ENCODE results near the gene ELFN1.

The ELFN1 gene

GRCh38 chr7:1703871-1704810 is 34.1 kb downstream of the ELFN1 start:
- no peak overlapping the region for H3K4me3 ChIP-seq (ENCODE audit: low read length)

GRCh38 chr7:1704811-1705738 is 35.0 kb downstream of the ELFN1 start:
- no peak for DNase-seq (ENCODE audit: low read depth)
- no peak overlapping the region for H3K4me3 ChIP-seq (ENCODE audit: low read length)
- no peak for TF ChIP-seq CTCF (conservative IDR thresholded peaks at IDR 0.05; ENCODE audit: low read length)

More at GRCh38 chr7:1703871-1704810, 34.1 kb downstream of the ELFN1 start:
- no peak for TF ChIP-seq CTCF (conservative IDR thresholded peaks at IDR 0.05; ENCODE audit: low read length)
- no peak for DNase-seq (ENCODE audit: low read depth)

- no peak for TF ChIP-seq CTCF (conservative IDR thresholded peaks at IDR 0.05; ENCODE audit: low read length)
- H3K4me3 ChIP-seq (ENCODE audit: low read length), result no peak overlapping the region
- DNase-seq (ENCODE audit: low read depth), result no peak
Observed at GRCh38 chr7:1705856-1706255, 35.8 kb downstream of the ELFN1 start.

GRCh38 chr7:1706381-1706720 is 36.3 kb downstream of the ELFN1 start:
- no peak for TF ChIP-seq CTCF (conservative IDR thresholded peaks at IDR 0.05; ENCODE audit: low read length)
- no peak for DNase-seq (ENCODE audit: low read depth)
- no peak overlapping the region for H3K4me3 ChIP-seq (ENCODE audit: low read length)

- TF ChIP-seq CTCF (conservative IDR thresholded peaks at IDR 0.05; ENCODE audit: low read length), result no peak
- DNase-seq (ENCODE audit: low read depth), result no peak
Observed at GRCh38 chr7:1706721-1707613, 36.9 kb downstream of the ELFN1 start.

GRCh38 chr7:1707756-1708595 is 37.9 kb downstream of the ELFN1 start:
- H3K4me3 ChIP-seq (ENCODE audit: low read length), result no peak overlapping the region
- peak; percentile 41 for TF ChIP-seq CTCF (conservative IDR thresholded peaks at IDR 0.05; ENCODE audit: low read length)
- no peak for DNase-seq (ENCODE audit: low read depth)

More at GRCh38 chr7:1706721-1707613, 36.9 kb downstream of the ELFN1 start:
- no peak overlapping the region for H3K4me3 ChIP-seq (ENCODE audit: low read length)

All from AG10803 (cell line).